ENCODE measurements around the gene SAXO2. TPM values are rescaled to one million over a fixed set of nuclear protein-coding genes. Genes with fewer than 3 reads are reported as not detected.
"Not testable (repeated sequence)": the region's sequence is repeated elsewhere in the genome, so short reads cannot be mapped to it uniquely, and the experiment has no call there.

Gene SAXO2
- total RNA-seq, 4 donors from 2014 or later: 0.12 to 9.0 (median 0.50) TPM

DNA sequence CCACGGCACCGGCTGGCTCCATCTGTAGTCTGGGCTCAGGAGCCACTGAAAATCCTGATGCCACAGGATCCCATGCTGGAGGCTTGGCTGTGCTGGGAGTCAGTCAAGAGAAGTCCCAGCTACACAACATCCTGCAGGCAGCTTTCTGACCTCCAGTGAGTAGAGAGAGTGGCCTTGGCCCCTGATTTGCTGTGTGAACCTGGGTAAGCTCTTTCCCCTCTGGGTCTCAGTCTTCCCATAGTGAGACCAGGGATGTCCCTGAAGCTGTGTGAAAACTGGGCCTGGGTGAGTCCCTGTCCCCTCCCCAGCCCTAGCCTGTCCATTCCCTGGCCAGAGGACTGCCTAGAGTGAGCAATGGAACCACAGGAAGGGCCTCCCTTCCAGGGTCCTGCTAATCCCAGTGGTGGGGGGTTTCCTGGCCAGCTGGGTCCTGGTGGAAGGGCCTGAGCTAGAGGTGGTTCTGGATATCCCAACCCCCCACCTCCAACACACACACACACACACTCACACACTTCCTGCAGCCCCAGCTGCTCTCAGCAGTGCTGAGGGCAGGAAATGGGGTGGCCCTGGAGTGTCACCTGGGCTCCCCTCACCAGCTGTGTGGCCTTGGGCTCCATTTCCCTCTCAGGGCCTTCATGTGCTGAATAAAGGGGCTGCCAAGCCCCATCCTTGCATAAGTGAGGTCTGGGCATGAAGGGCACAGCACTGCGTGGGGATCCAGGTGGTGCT lies 69.1 kb downstream of the SAXO2 start:
- not testable (repeated sequence) for H3K27ac ChIP-seq, H3K27me3 ChIP-seq, H3K4me3 ChIP-seq, H3K9me3 ChIP-seq, H3K36me3 ChIP-seq
- peaks cover 0 to 11% (median 0%) of the 10 kb centered on the region in 3 donors for H3K4me1 ChIP-seq
- peak; percentile 18 for ATAC-seq
- no CpG with 5 or more reads among the region's 3 CpGs for WGBS, 2 donors (ENCODE audit: low coverage in 1 of 2)

- not testable (repeated sequence) for H3K27me3 ChIP-seq, H3K36me3 ChIP-seq, H3K9me3 ChIP-seq, H3K4me3 ChIP-seq, H3K27ac ChIP-seq
- ATAC-seq: peak; percentile 69
- peaks cover 0 to 11% (median 0%) of the 10 kb centered on the region in 3 donors for H3K4me1 ChIP-seq
- no CpG with 5 or more reads among the region's 13 CpGs for WGBS, 2 donors (ENCODE audit: low coverage in 1 of 2)
Measured at GRCh38 chr15:82332711-82333602, 70.3 kb downstream of the SAXO2 start.

DNA sequence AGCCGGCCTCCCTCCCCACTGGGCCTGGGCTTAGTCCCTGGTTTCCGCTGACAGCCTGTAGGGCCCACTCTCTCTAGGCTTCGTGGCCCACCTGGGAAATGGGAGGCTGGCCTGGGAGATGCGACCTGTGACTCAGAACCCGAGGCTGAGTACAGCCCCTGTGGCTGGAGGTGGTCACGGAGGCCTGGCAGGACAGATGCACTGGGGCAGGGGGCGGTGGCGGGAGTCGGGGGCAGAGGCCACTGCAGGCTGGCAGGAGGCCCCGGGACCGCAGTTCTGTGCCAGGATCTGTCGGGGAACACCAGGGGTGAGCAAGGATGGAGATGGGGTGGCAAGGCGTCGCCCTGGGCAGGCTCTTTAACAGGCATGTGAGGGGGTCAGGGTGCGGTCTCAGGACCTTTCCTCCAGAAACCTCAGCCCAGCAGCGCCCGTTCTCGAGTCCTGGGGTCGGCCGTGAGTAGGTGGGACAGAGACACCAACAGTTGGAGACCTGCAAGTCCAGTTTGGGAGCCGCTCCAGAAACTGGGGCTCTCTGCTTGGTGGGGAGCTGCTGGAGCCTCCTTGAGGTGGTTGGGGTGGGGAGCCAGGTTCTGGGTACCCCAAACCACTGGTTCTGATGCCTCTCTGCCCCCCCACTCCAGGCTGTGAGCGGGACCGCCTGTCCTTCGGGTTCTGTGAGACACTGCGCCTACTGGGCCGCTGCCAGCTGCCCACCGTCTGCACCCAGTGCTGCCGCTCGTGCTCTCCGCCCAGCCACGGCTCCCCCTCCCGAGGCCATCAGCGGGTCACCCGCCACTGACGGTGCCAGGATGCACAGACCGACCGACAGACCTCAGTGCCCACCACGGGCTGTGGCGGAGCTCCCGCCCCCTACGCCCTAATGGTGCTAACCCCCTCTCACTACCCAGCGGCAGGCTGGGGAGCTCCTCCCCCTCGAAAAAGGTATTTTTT lies 71.3 kb downstream of the SAXO2 start:
- H3K27ac ChIP-seq, H3K4me3 ChIP-seq, H3K9me3 ChIP-seq, H3K27me3 ChIP-seq, H3K36me3 ChIP-seq, ATAC-seq: not testable (repeated sequence)
- WGBS, 2 donors (ENCODE audit: low coverage in 1 of 2): no CpG with 5 or more reads among the region's 43 CpGs
- H3K4me1 ChIP-seq: peaks cover 0 to 11% (median 0%) of the 10 kb centered on the region in 3 donors

Other genes with a start within 250 kb of the SAXO2 start
- 1 to 10 TPM; 1.2 to 4.4 (median 2.2) TPM for gene MEX3B, start 216.8 kb upstream of the SAXO2 start, total RNA-seq
- 10 to 100 TPM; 12.1 to 17.7 (median 15.5) TPM for gene EFL1, start 84 bp upstream of the SAXO2 start, total RNA-seq
- 1 to 10 TPM in 1 of 4 donors, under 1 TPM in 3; 0.15 to 1.2 (median 0.87) TPM for gene GOLGA6L10, start 86.7 kb downstream of the SAXO2 start, total RNA-seq
- 1 to 10 TPM; 1.4 to 6.7 (median 2.6) TPM for gene GOLGA6L9, start 167.0 kb downstream of the SAXO2 start, total RNA-seq

All from gastroesophageal sphincter (tissue), 4 donors.